Activated naive CD8-positive, alpha-beta T cell (primary cell): ENCODE data around the gene TIMP3.

Experiments used
- H3K27ac Mint-ChIP-seq: one replicate; pipeline ENCODE4 v1.8.0; 2021; ENCODE audit warnings: mixed read lengths
- H3K27me3 Mint-ChIP-seq: one replicate; pipeline ENCODE4 v1.8.0; 2021; ENCODE audit warnings: mixed read lengths
- H3K36me3 Mint-ChIP-seq: one replicate; pipeline ENCODE4 v1.8.0; 2021; ENCODE audit warnings: mixed read lengths
- H3K4me1 Mint-ChIP-seq: one replicate; pipeline ENCODE4 v1.8.0; 2021; ENCODE audit warnings: low read depth, mixed read lengths
- H3K4me3 Mint-ChIP-seq: one replicate; pipeline ENCODE4 v1.8.0; 2021; ENCODE audit warnings: mild to moderate bottlenecking, mixed read lengths
- H3K9me3 Mint-ChIP-seq: one replicate; pipeline ENCODE4 v1.8.0; 2021; ENCODE audit warnings: low read depth, mixed read lengths

TIMP3 gene

DNA sequence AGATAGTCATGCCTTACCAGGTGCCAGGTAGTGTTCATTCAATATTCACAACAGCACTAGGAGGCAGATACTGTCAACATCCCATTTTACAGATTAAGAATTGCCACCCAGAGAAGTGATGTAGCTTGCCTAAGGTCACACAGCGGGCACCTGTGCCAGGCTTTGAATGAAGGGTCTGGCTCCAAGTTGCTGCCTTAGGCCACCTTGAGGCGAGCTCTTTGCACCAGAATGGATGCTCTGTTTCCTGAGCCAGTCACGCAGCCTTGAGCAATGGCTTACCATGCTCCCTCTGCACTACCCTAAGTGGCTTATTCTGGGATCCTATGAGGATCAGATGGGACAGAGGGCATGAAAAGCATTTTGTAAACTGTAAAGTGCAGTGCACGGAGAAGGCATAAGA lies 25.1 kb upstream of the TIMP3 start:
- no peak overlapping the region for H3K27ac Mint-ChIP-seq
- no peaks in the 10 kb centered on the region for H3K9me3 Mint-ChIP-seq
- H3K4me1 Mint-ChIP-seq, result no peaks in the 10 kb centered on the region
- no peak overlapping the region for H3K4me3 Mint-ChIP-seq
- H3K36me3 Mint-ChIP-seq, result no peaks in the 10 kb centered on the region
- peaks cover 4% of the 10 kb centered on the region for H3K27me3 Mint-ChIP-seq

DNA sequence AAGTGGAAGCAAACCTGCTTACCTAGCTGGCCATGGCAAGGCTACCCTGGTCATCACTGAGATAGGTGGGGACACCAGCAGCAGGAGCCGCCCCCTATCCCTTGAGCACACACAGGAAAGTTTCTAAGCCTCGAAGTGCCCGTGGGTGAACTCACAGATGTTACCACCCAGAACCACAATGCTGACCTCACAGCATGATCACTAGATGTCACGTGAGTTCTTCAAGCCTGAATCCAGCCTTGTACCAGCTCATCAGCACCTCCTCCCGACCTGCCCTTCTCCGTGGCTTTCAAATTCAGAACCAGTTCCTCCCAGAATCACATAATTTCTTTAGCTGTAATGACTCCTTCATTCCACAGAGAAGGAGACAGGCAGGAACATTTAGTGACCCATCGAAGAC lies 24.7 kb upstream of the TIMP3 start:
- Mint-ChIP-seq H3K9me3 (no peaks in the 10 kb centered on the region), H3K4me3 (no peak overlapping the region), H3K27ac (no peak overlapping the region), H3K27me3 (peaks cover 4% of the 10 kb centered on the region), H3K36me3 (no peaks in the 10 kb centered on the region), H3K4me1 (no peaks in the 10 kb centered on the region)

DNA sequence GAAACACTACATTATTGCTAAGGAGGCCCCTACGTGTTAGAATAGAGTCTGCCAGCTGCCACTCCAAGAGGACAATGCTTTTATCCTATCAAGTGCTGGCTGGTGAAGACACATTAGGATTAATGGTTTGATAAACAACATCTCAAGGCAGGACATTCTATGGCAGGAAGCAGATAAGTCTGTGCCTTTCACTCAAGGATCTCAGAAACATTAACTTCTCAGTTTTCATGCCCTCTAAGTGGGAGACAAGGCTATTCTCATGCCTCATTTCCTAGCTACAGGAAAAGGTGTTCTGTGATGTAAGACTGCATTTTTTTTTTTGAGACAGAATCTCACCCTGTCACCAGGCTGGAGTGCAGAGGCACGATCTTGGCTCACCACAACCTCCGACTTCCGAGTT lies 23.5 kb upstream of the TIMP3 start:
- Mint-ChIP-seq H3K36me3 (no peaks in the 10 kb centered on the region), H3K27me3 (peaks cover 4% of the 10 kb centered on the region), H3K4me3 (no peak overlapping the region), H3K4me1 (no peaks in the 10 kb centered on the region), H3K9me3 (no peaks in the 10 kb centered on the region), H3K27ac (no peak overlapping the region)

DNA sequence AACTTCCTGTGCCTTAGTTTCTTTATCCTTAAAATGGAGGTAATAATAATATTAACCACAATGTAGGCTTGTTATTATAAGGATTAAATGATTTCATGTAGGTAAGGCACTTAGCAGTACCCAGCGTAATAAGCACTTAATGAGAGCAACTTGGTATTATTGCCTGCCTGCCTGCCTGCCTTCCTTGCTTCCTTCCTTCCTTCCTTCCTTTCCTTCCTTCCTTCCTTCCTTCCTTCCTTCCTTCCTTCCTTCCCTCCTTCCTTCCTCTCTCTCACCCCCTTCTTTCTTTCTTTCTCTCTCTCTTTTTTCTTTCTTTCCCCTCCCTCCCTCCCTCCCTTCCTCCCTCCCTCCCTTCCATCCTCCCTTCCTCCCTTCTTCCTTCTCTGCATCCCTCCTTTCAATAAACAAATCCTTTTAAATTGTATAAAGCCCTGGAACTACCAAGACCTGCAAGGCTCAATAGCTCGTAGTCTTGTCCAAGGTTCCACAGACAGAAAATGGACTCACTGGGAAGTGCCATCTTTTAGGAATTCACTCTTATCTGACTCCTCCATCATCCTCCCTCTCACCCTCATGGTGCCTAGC lies 20.7 kb upstream of the TIMP3 start:
- no peaks in the 10 kb centered on the region for H3K27me3 Mint-ChIP-seq
- H3K36me3 Mint-ChIP-seq, result no peaks in the 10 kb centered on the region
- no peaks in the 10 kb centered on the region for H3K9me3 Mint-ChIP-seq
- no peaks in the 10 kb centered on the region for H3K4me1 Mint-ChIP-seq
- H3K4me3 Mint-ChIP-seq, result no peak overlapping the region
- no peak overlapping the region for H3K27ac Mint-ChIP-seq

DNA sequence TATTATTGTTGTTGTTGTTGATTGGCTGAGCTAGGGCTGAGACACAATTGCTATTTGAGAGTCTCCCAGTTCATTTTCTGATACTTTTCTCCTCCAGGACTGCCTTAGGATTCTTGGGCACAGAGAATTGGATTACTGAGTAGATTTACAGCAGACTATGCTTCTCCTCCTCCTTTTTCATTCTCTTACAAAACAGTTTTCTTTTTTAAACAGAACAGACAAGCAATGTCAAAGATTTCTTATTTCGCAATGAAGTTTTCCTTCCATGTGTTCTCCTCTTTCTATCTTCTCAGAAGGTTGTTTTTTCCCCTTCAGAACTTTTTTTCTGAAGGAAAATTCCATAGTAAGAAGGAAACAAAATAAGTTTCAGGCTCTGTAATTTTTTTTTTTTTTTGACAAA lies 19.8 kb upstream of the TIMP3 start:
- no peaks in the 10 kb centered on the region for H3K9me3 Mint-ChIP-seq
- H3K27me3 Mint-ChIP-seq, result no peaks in the 10 kb centered on the region
- no peak overlapping the region for H3K27ac Mint-ChIP-seq
- H3K4me1 Mint-ChIP-seq, result no peaks in the 10 kb centered on the region
- H3K36me3 Mint-ChIP-seq, result no peaks in the 10 kb centered on the region
- H3K4me3 Mint-ChIP-seq, result no peak overlapping the region

DNA sequence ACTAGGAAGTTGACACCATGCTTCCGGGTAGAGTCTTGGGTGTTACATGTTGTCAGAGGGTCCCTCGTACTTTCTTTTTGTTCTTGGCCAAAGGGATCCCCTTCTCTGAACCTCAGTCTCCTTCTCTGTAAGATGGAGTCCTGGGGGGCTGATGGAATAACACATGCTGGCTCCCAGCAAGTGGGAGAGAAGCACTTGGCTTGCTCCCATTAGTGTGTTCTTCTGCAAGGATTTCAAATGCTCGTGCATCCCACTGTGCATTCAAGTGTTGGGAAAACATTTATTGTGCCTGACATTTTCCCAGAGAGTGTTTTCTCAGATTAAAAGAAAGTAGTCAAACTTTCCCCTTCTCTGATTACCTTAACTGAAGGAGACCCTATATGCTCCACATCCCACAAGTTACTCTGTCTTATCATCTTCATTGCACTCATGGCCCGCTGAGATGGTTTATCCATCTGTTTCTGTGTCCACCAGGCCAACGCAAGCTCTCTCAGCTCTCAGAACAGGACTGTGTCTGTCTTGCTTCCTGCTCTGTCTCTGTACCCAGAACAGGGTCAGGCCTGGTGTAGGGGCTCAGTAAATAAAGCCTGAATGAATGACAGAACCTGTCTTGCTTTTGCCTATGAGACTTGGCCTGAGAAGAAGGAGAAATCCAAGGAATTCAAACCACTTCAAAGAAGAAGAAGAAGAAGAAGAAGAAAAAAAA lies 16.0 kb upstream of the TIMP3 start:
- Mint-ChIP-seq H3K36me3 (no peaks in the 10 kb centered on the region), H3K4me3 (no peak overlapping the region), H3K4me1 (no peaks in the 10 kb centered on the region), H3K27ac (no peak overlapping the region), H3K9me3 (no peaks in the 10 kb centered on the region), H3K27me3 (peaks cover 2% of the 10 kb centered on the region)

DNA sequence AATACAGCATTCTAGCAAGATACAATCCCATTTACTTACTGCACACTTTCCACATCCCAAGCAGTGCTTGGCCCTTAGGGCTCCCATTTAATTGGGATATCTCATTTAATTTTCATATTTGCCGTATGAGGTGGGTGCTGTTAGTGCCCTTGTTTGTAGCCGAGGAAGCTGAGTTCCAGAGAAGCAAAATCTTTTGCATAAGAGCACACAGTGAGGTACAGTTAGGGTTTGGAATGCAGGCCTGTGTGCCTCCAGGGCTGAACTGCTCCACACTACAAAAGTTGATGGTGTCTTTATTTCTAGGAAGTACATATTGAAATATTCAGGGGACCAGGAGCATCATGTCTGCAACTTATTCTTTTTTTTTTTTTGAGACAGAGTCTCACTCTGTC lies 15.5 kb upstream of the TIMP3 start:
- Mint-ChIP-seq H3K27ac (no peak overlapping the region), H3K27me3 (peaks cover 2% of the 10 kb centered on the region), H3K4me3 (no peak overlapping the region), H3K9me3 (no peaks in the 10 kb centered on the region), H3K36me3 (no peaks in the 10 kb centered on the region), H3K4me1 (no peaks in the 10 kb centered on the region)

DNA sequence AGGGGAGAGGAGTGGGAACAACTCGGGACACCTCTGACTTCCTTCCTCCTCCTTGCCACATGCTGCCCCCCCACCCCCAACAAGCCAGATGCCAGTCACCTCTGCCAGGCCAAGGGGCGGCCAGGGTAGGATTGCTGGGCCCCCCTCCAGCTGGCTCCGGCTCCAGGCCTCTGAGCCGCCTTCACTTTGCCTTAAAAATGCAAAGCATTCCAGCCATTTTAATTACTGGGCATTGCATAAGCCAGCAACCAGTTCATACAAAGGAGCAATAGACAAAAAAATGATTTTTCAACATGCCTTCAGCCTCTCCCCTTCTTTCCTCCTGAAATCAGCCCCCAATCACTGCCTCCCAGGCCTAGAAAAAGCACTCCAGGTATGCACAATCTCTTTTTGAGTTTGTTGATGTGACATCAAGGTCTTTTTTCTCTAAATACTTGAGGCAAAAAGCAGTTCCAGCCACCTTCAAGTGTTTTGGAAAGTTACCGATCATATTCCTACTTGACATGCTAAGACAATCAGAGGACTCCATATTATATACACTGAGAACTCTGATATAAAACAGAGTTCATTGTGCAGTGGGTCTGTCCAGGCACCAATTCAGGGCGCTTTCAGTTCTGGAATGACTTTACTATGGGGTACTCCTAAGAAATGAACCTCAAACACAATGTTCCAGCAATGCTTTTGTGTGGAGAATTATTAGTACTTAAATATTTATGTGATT lies 12.4 kb upstream of the TIMP3 start:
- Mint-ChIP-seq H3K27me3 (peaks cover 2% of the 10 kb centered on the region), H3K4me1 (no peaks in the 10 kb centered on the region), H3K4me3 (no peak overlapping the region), H3K9me3 (no peaks in the 10 kb centered on the region), H3K27ac (no peak overlapping the region), H3K36me3 (no peaks in the 10 kb centered on the region)

DNA sequence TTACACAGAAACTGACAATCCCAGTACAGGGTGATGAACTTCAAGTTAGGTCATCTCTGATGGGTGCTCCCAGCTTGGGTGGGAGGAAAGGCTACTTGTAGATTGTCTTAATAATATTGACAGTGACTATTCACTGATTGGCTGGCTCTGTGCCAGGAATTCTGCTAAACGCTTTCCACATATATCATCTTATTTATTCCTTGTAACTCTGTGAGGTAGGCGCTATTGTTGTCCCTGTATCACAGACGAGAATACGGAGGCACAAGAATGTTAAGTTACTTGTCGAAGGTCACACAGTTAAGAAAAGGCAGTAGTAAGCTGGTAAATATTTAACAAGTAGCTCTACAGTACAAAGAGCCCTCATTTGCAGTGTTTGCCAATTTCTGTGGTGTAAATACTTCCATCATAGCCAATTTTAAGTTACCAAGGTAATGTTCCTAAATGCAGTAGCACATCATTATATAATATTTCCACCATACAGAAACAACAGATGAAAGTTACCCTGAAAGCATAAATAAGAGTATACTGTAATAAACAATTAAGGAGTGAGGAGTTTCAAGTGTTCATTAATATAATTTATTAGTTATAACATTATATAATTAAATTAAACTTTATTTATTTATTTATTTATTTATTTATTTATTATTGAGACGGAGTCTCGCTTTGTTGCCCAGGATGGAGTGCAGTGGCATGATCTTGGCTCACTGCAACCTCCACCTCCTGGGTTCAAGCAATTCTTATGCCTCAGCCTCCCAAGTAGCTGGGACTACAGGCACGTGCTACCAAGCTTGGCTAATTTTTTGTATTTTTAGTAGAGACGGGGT lies 11.5 kb upstream of the TIMP3 start:
- no peak overlapping the region for H3K27ac Mint-ChIP-seq
- no peaks in the 10 kb centered on the region for H3K9me3 Mint-ChIP-seq
- H3K4me1 Mint-ChIP-seq, result no peaks in the 10 kb centered on the region
- peaks cover 2% of the 10 kb centered on the region for H3K27me3 Mint-ChIP-seq
- no peaks in the 10 kb centered on the region for H3K36me3 Mint-ChIP-seq
- no peak overlapping the region for H3K4me3 Mint-ChIP-seq

DNA sequence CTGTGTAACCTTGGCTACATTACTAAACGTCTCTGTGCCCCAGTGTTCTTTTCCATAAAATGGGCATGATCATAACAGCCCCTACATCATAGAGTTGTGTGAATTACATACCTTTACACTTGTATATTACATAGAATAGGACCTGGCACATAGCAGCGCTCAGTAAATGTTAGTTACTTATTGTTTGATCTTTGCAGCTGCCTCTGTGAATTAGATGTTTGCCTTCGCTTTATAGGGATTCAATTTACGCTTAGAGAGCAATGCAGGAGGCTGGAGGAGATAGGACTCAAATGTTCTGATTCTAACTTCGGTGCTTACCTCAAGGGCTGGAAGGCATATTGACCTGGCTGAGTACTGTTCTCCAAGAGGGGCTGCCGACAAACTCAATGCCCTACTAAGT lies 10.4 kb upstream of the TIMP3 start:
- Mint-ChIP-seq H3K4me1 (no peaks in the 10 kb centered on the region), H3K36me3 (no peaks in the 10 kb centered on the region), H3K27ac (no peak overlapping the region), H3K9me3 (no peaks in the 10 kb centered on the region), H3K4me3 (no peak overlapping the region), H3K27me3 (peaks cover 3% of the 10 kb centered on the region)

DNA sequence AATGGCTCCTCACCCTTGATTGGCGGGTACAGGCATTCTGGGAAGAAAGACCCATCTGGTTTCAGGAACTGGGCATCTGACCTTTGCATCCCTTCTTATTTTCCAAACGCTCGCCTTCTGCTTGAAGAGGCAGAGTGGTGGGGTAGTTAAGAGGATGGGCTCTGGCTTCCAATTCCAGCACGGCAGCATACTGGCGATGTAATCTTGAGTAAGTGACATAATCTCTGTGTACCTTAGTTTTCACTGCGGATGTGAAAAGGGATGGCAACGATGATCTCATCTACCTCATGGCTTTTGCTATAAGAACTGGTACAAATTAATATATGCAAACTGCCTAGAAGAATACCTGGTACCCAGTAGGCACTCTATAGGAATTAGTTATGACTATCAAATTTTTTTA lies 10.0 kb upstream of the TIMP3 start:
- H3K4me3 Mint-ChIP-seq, result no peak overlapping the region
- H3K4me1 Mint-ChIP-seq, result no peaks in the 10 kb centered on the region
- H3K9me3 Mint-ChIP-seq, result no peaks in the 10 kb centered on the region
- H3K36me3 Mint-ChIP-seq, result no peaks in the 10 kb centered on the region
- no peak overlapping the region for H3K27ac Mint-ChIP-seq
- H3K27me3 Mint-ChIP-seq, result peaks cover 4% of the 10 kb centered on the region

DNA sequence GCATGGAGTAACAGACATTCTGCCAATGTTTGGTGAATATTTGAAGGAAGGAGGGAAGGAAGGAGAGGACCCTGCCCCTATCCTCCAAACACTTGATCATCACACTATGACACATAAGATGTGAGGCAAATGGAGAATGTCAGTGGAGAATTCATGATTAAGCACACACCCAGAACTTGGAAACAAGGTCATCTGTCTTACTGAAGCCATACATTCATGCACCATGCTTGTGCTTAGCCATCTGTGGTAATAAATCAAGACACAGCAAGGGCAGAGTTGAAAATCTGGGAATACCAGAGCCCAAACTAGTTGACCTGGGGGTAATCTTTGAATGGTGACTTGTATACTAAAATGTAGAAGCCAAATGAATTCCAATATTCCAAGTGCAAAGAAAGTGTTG lies 7.9 kb upstream of the TIMP3 start:
- Mint-ChIP-seq H3K27ac (no peak overlapping the region), H3K9me3 (no peaks in the 10 kb centered on the region), H3K27me3 (peaks cover 9% of the 10 kb centered on the region), H3K36me3 (no peaks in the 10 kb centered on the region), H3K4me3 (no peak overlapping the region), H3K4me1 (no peaks in the 10 kb centered on the region)

DNA sequence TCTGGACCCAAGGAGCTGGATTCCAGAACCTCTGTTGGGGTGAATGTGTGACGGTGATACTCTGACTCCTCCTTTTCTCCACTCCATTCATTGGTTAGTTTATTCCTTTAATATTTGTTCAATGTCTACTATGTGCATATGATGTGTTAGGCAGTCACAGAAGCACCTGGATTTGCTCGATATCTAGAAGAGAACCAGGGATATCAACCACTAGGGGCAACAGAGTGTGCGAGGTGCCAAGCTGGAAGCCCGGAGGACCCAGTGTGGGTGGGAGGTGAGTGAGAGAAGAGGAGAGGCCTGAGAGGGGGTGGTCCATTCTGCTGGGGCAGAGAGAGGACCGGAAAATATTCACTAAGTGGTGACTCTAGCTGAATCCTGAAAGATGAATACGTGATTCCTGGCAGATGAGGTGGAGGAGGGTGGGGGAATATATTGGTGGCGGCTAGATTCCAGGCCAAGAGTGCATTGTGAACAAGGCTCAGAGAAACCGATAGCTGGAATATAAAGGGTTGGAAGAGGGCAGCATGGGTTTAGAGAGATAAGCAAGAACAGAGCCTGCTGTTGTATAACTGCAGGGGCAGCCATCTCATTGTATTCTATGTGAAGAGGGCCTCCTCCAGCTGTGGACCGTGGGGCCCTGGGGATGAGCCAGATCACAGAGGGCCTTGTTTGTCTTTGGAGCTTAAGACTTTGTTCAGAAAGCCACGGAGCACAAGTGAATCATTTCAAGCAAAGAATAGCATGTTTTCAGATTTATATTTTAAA lies 6.9 kb upstream of the TIMP3 start:
- Mint-ChIP-seq H3K4me3 (no peak overlapping the region), H3K27me3 (peaks cover 16% of the 10 kb centered on the region), H3K4me1 (no peaks in the 10 kb centered on the region), H3K27ac (no peak overlapping the region), H3K36me3 (no peaks in the 10 kb centered on the region), H3K9me3 (no peaks in the 10 kb centered on the region)

DNA sequence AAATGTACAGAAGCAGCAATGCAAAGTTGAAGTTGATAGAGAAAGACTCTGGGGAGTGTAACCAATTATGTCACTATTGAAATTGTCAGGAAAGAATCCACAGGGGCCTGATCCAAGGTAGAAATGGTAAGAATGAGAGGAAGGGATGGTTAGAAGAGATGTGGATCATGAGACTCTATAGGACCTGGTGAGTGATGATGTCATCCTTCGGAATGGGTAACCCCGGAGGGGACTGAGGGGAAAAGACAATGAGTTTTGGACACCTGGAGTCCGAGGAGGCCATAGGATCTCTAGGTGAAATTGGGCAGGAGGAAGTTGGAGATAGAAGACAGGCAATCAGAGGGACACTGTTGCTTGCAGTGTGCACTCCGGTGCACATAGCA lies 6.3 kb upstream of the TIMP3 start:
- H3K36me3 Mint-ChIP-seq, result no peaks in the 10 kb centered on the region
- H3K9me3 Mint-ChIP-seq, result no peaks in the 10 kb centered on the region
- H3K4me3 Mint-ChIP-seq, result no peak overlapping the region
- no peak overlapping the region for H3K27ac Mint-ChIP-seq
- no peaks in the 10 kb centered on the region for H3K4me1 Mint-ChIP-seq
- H3K27me3 Mint-ChIP-seq, result peaks cover 18% of the 10 kb centered on the region
